Breast epithelium (tissue), 4 donors: ENCODE results near the gene ZC2HC1B. TPM values are rescaled to one million over a fixed set of nuclear protein-coding genes. Genes with fewer than 3 reads are reported as not detected.

Experiments used
- DNase-seq, 2 donors: peaks; one replicate each; pipeline ENCODE4 v3.0.0-alpha.2; 2019; ENCODE audit warnings: low spot score in 2 of 2
- H3K27ac ChIP-seq, 2 donors: fragments of 200-600 bp; sonication (generic) in 1 of 2; one replicate each; pipeline ENCODE4 v1.5.1; 2016 to 2019; ENCODE audit warnings: mild to moderate bottlenecking in 1 of 2
- H3K27me3 ChIP-seq, 2 donors: fragments of 200-600 bp; sonication (generic) in 1 of 2; one replicate each; pipeline versions ENCODE4 v1.5.1 to v1.6.0; 2017 to 2019; ENCODE audit warnings: control low read depth in 1 of 2, mild to moderate bottlenecking in 1 of 2
- H3K36me3 ChIP-seq: fragments of 200-600 bp; one replicate; pipeline ENCODE4 v1.5.1; 2019
- H3K4me1 ChIP-seq, 2 donors: fragments of 200-600 bp; sonication (generic); one replicate each; pipeline ENCODE4 v1.5.1; 2016 to 2019; ENCODE audit warnings: control low read depth in 1 of 2
- H3K4me3 ChIP-seq, 3 donors: fragments of 200-600 bp; sonication (generic); 1 replicate in 2 of 3; 2 replicates in 1 of 3; pipeline ENCODE4 v1.5.1; 2016 to 2019; ENCODE audit warnings: mild to moderate bottlenecking in 3 of 3, moderate library complexity in 2 of 3
- H3K9me3 ChIP-seq, 2 donors: fragments of 200-600 bp; sonication (generic) in 1 of 2; one replicate each; pipeline ENCODE4 v1.5.1; 2016 to 2019; ENCODE audit warnings: control low read depth in 1 of 2
- POLR2A ChIP-seq: fragments of 450-650 bp; IDR thresholded peaks from one replicate; pipeline ENCODE4 v1.6.1; 2016; ENCODE audit warnings: antibody characterized with exemption, mild to moderate bottlenecking, moderate library complexity
- POLR2AphosphoS5 ChIP-seq, 3 donors: sonication (generic); formaldehyde crosslinking; IDR thresholded peaks; one replicate each; pipeline ENCODE4 v1.6.1; 2017; ENCODE audit warnings: antibody characterized with exemption in 3 of 3
- intact Hi-C: fragments of 100-400 bp; cut with DNase I; formaldehyde crosslinking; loops from one replicate; pipeline ENCODE4 v1.15.1; 2023; ENCODE audit warnings: low total_unique reads
- total RNA-seq, 3 donors: library from RNA; depleted of rRNA; stranded (reverse); fragments of >200 nt; gene quantifications; one replicate each; pipeline ENCODE4 v1.1.0, GENCODE V29; 2016
- TF ChIP-seq, protein P1 (sequence below), 3 donors: fragments of 450-650 bp; IDR thresholded peaks; one replicate each; pipeline ENCODE4 v1.5.1; 2016 to 2017; ENCODE audit warnings: antibody characterized with exemption in 3 of 3, mild to moderate bottlenecking in 3 of 3, moderate library complexity in 3 of 3

Gene ZC2HC1B
- total RNA-seq, 3 donors from 2014 or later: not detected

DNA sequence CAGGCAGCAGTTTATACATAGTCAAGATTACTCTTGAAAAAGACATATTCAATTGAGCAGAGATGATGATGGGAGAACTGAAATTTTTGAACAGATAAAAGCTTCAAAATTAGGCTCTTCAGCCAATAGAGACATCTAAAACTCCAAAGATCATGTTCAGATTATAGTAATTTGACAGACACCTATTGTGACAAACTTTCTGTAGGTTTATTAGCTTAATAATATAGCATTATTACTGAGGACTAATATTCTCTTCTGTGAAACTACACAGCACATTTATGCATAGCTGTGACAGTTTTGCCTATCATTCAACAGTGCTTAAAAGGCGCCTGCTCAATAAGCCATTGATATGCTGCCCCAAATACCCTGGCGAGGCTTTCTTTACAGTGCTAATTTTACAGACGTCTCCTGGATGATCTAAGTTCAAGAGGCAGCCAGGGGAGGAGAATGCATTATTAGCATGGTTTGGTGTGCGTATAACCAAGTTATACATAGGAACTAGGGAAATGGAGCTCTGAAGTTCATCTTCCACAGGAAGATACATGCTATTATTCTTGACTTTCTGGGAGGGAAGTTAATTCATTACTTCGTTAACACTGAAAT lies 122.3 kb downstream of the ZC2HC1B start:
- DNase-seq: no peak
- Histone ChIP-seq H3K4me3 (no peak overlapping the region), H3K36me3 (no peaks in the 10 kb centered on the region), H3K27ac (no peak overlapping the region), H3K4me1 (no peaks in the 10 kb centered on the region), H3K27me3 (no peaks in the 10 kb centered on the region), H3K9me3 (peaks cover 0 to 8% of the 10 kb centered on the region in 2 donors)
- TF ChIP-seq, protein P1, sequence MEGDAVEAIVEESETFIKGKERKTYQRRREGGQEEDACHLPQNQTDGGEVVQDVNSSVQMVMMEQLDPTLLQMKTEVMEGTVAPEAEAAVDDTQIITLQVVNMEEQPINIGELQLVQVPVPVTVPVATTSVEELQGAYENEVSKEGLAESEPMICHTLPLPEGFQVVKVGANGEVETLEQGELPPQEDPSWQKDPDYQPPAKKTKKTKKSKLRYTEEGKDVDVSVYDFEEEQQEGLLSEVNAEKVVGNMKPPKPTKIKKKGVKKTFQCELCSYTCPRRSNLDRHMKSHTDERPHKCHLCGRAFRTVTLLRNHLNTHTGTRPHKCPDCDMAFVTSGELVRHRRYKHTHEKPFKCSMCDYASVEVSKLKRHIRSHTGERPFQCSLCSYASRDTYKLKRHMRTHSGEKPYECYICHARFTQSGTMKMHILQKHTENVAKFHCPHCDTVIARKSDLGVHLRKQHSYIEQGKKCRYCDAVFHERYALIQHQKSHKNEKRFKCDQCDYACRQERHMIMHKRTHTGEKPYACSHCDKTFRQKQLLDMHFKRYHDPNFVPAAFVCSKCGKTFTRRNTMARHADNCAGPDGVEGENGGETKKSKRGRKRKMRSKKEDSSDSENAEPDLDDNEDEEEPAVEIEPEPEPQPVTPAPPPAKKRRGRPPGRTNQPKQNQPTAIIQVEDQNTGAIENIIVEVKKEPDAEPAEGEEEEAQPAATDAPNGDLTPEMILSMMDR (IDR thresholded peaks at IDR 0.05): no peak
- TF ChIP-seq POLR2A (no peak), POLR2AphosphoS5 (IDR thresholded peaks at IDR 0.05) (no peak)
- intact Hi-C loops: no loop called here

Other genes starting within 250 kb of the ZC2HC1B start
- gene PHACTR2, start 186.5 kb upstream of the ZC2HC1B start, total RNA-seq: 10 to 100 TPM; 27.5 to 53.3 (median 52.4) TPM
- 10 to 100 TPM; 16.2 to 22.0 (median 16.7) TPM for gene LTV1, start 21.1 kb upstream of the ZC2HC1B start, total RNA-seq
- 10 to 100 TPM; 17.8 to 22.9 (median 21.4) TPM for gene PLAGL1, start 143.8 kb downstream of the ZC2HC1B start, total RNA-seq
- gene SF3B5, start 231.1 kb downstream of the ZC2HC1B start, total RNA-seq: 100 to 1,000 TPM; 122 to 176 (median 155) TPM